ENCODE data around the gene SNCB.

- TF ChIP-seq EZH2 (IDR thresholded peaks at IDR 0.05; ENCODE audit: insufficient read depth, poor library complexity, severe bottlenecking), result no peak
- TF ChIP-seq EZH2phosphoT487 (IDR thresholded peaks at IDR 0.05; ENCODE audit: insufficient read depth, low read depth), result no peak
These were observed 52.8 kb downstream of the SNCB start for GRCh38 chr5:176577312-176578176.

Data from GM23248 (cell line).